ENCODE results near the gene ANKRD12.

The ANKRD12 gene

GRCh38 chr18:9140381-9140780 is 3.8 kb downstream of the ANKRD12 start:
- Mint-ChIP-seq H3K9me3 (no peaks in the 10 kb centered on the region), H3K36me3 (ENCODE audit: low read depth) (no peaks in the 10 kb centered on the region), H3K4me3 (peak overlapping the region; percentile 14), H3K4me1 (peaks cover 28% of the 10 kb centered on the region), H3K27ac (no peak overlapping the region), H3K27me3 (ENCODE audit: low read depth, poor library complexity) (no peaks in the 10 kb centered on the region)
- no peak for TF ChIP-seq CTCF (IDR thresholded peaks at IDR 0.05)
- no peak for DNase-seq

- DNase-seq = no peak
- Mint-ChIP-seq H3K4me1 (peaks cover 23% of the 10 kb centered on the region), H3K27ac (no peak overlapping the region), H3K36me3 (ENCODE audit: low read depth) (no peaks in the 10 kb centered on the region), H3K4me3 (no peak overlapping the region), H3K9me3 (no peaks in the 10 kb centered on the region), H3K27me3 (ENCODE audit: low read depth, poor library complexity) (no peaks in the 10 kb centered on the region)
- TF ChIP-seq CTCF (IDR thresholded peaks at IDR 0.05) = no peak
These were observed 4.4 kb downstream of the ANKRD12 start for GRCh38 chr18:9140984-9141383.

- Mint-ChIP-seq H3K27me3 (ENCODE audit: low read depth, poor library complexity) (no peaks in the 10 kb centered on the region), H3K27ac (no peak overlapping the region), H3K4me3 (no peak overlapping the region), H3K9me3 (no peaks in the 10 kb centered on the region), H3K36me3 (ENCODE audit: low read depth) (no peaks in the 10 kb centered on the region), H3K4me1 (peaks cover 25% of the 10 kb centered on the region)
- DNase-seq = no peak
- no peak for TF ChIP-seq CTCF (IDR thresholded peaks at IDR 0.05)
These were observed 9.6 kb downstream of the ANKRD12 start for GRCh38 chr18:9146224-9146623.

GRCh38 chr18:9147440-9148202 is 11.0 kb downstream of the ANKRD12 start:
- TF ChIP-seq CTCF (IDR thresholded peaks at IDR 0.05) = peak; percentile 57

GRCh38 chr18:9148203-9148552 is 11.6 kb downstream of the ANKRD12 start:
- no peaks in the 10 kb centered on the region for H3K9me3 Mint-ChIP-seq
- no peak overlapping the region for H3K4me3 Mint-ChIP-seq
- no peak overlapping the region for H3K27ac Mint-ChIP-seq
- no peaks in the 10 kb centered on the region for H3K36me3 Mint-ChIP-seq (ENCODE audit: low read depth)
- DNase-seq = no peak
- H3K27me3 Mint-ChIP-seq (ENCODE audit: low read depth, poor library complexity) = no peaks in the 10 kb centered on the region
- TF ChIP-seq CTCF (IDR thresholded peaks at IDR 0.05) = no peak
- peaks cover 25% of the 10 kb centered on the region for H3K4me1 Mint-ChIP-seq

More at GRCh38 chr18:9147440-9148202, 11.0 kb downstream of the ANKRD12 start:
- peak; percentile 16 for DNase-seq
- Mint-ChIP-seq H3K27ac (peak overlapping the region; percentile 60), H3K36me3 (ENCODE audit: low read depth) (no peaks in the 10 kb centered on the region), H3K4me1 (peaks cover 25% of the 10 kb centered on the region), H3K9me3 (no peaks in the 10 kb centered on the region), H3K27me3 (ENCODE audit: low read depth, poor library complexity) (no peaks in the 10 kb centered on the region), H3K4me3 (no peak overlapping the region)

- H3K4me3 Mint-ChIP-seq = no peak overlapping the region
- DNase-seq = no peak
- peaks cover 6% of the 10 kb centered on the region for H3K36me3 Mint-ChIP-seq (ENCODE audit: low read depth)
- H3K9me3 Mint-ChIP-seq = no peaks in the 10 kb centered on the region
- no peaks in the 10 kb centered on the region for H3K27me3 Mint-ChIP-seq (ENCODE audit: low read depth, poor library complexity)
- H3K27ac Mint-ChIP-seq = no peak overlapping the region
- H3K4me1 Mint-ChIP-seq = peaks cover 25% of the 10 kb centered on the region
- TF ChIP-seq CTCF (IDR thresholded peaks at IDR 0.05) = no peak
These were observed 13.5 kb downstream of the ANKRD12 start for GRCh38 chr18:9150121-9150520.
